Left forelimb (tissue), 1 donor: ENCODE measurements around the gene ZNF681.
"Not testable (repeated sequence)": the region's sequence is repeated elsewhere in the genome, so short reads cannot be mapped to it uniquely, and the experiment has no call there.

Experiments used
- DNase-seq: peaks from one replicate; pipeline ENCODE4 v3.0.0-alpha.2; 2018; ENCODE audit warnings: low spot score

The ZNF681 gene

GRCh38 chr19:23774106-23774505 lies 15.4 kb upstream of the ZNF681 start:
- no peak for DNase-seq

DNA sequence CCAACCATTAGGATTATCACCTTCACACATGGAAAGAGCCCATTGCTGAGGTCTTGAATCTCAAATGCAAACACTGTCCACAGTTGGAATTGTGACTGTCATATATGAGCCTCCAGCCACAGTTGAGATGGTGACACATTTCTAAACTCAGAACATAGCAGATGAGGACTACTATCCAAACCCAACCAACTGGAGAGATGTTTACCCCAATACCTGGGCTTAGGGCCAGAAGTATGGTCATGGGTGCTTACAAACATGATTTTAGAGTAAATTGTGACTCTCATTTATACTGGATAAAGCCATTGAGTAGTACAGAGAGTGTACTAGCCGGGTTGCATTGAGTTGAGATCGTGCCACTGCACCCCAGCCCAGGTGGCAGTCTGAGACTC lies 14.0 kb upstream of the ZNF681 start:
- DNase-seq: no peak

GRCh38 chr19:23771761-23772674 lies 13.3 kb upstream of the ZNF681 start:
- DNase-seq: no peak

- no peak for DNase-seq
These were observed 12.6 kb upstream of the ZNF681 start for GRCh38 chr19:23771316-23771715.

- DNase-seq: no peak
These were observed 12.1 kb upstream of the ZNF681 start for GRCh38 chr19:23770672-23771250.

- no peak for DNase-seq
These were observed 11.2 kb upstream of the ZNF681 start for GRCh38 chr19:23769691-23770468.

- DNase-seq: no peak
These were observed 8.3 kb upstream of the ZNF681 start for GRCh38 chr19:23766951-23767350.

GRCh38 chr19:23764781-23765180 lies 6.1 kb upstream of the ZNF681 start:
- DNase-seq: no peak

GRCh38 chr19:23762884-23763711 lies 4.4 kb upstream of the ZNF681 start:
- peak; percentile 87 for DNase-seq

DNA sequence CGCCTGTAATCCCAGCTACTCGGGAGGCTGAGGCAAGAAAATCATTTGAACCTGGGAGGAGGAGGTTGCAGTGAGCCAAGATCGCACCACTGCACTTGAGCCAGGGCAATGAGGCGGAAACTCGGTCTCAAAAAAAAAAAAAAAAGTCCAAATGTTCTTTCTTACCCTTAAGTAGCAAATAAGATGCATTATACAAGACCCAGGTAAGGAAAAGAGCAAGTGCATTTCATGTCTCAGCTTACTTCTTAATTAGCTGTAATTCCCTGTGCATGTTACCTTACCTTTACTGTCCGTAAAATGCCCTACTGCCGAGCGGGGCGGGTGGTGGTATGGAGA lies 3.8 kb upstream of the ZNF681 start:
- DNase-seq: no peak

GRCh38 chr19:23760326-23760725 lies 1.6 kb upstream of the ZNF681 start:
- DNase-seq: not testable (repeated sequence)

GRCh38 chr19:23743633-23744232 lies 15.0 kb downstream of the ZNF681 start:
- not testable (repeated sequence) for DNase-seq

GRCh38 chr19:23730729-23731465 lies 27.8 kb downstream of the ZNF681 start:
- DNase-seq: not testable (repeated sequence)

- DNase-seq: not testable (repeated sequence)
These were observed 34.5 kb downstream of the ZNF681 start for GRCh38 chr19:23724161-23724560.

DNA sequence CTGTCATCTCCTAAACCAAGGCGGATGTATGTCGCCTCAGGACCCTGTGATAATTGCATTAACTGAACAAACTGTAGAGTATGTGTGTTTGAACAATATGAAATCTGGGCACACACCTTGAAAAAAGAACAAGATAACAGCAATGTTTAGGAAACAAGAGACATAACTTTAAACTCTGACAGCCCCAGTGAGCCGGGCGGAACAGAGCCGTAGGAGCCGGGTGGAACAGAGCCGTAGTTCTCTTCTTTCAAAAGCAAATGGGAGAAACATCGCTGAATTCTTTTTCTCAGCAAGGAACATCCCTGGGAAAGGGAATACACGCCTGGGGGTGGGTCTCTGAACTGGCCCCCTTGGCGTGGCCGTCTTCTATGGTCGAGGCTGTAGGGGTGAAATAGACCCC lies 39.9 kb downstream of the ZNF681 start:
- no peak for DNase-seq

DNA sequence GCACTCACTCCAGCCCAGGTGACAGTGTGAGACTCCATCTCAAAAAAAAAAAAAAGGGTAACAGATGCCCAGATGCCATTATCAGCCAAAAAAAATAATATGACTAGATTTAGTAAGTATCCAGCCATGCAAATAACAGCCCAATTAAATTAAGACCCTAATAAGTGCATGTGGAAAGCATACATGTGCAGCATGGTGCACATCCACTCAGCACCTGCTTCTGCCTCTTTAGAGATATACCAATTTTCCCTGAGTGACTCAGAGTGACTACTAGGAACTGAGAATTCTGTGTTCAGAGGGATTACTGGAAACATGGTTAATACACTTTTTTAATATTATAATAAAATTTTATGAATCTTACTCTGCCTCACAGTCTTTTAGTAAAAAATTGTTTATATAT lies 41.9 kb downstream of the ZNF681 start:
- DNase-seq: no peak

DNA sequence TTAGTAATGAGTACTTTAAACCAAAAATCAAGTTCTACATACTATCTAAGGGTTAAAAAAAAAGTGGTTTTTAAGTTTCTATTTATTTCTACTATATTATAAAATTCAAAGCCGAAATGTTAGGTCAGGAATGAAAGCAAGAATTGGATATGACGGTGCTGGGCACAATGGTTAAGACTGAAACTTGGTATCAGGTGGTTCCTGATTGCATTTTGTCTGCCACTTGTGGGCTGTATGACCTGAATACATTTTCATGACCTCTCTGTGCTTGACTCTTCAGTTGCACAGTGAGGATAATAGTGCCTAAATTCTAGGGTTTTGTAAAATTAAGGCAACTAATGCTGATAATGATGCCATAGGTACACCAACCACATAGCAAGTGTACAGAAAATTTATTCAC lies 49.3 kb downstream of the ZNF681 start:
- no peak for DNase-seq

GRCh38 chr19:23706657-23707056 lies 52.0 kb downstream of the ZNF681 start:
- no peak for DNase-seq

GRCh38 chr19:23699521-23699860 lies 59.2 kb downstream of the ZNF681 start:
- no peak for DNase-seq

- DNase-seq: no peak
These were observed 59.8 kb downstream of the ZNF681 start for GRCh38 chr19:23698711-23699520.
